HepG2 (cell line): ENCODE measurements around the gene TEFM. TPM values are rescaled to one million over a fixed set of nuclear protein-coding genes. Genes with fewer than 3 reads are reported as not detected.
"Not testable (repeated sequence)": the region's sequence is repeated elsewhere in the genome, so short reads cannot be mapped to it uniquely, and the experiment has no call there.

ENCODE experiments used
- ATAC-seq: fragments of 200-7000 bp; cut with Tn5 transposase; 3 replicates; pipeline ENCODE4 v1.9.1; 2020; ENCODE audit warnings: mild to moderate bottlenecking, moderate library complexity
- BruUV-seq: library from RNA; stranded (reverse); fragments of 400-500 nt; replicated peaks from 2 replicates; lab custom pipeline; 2021; lab: Mats Ljungman, UMichigan
- CTCF ChIA-PET: fragments of 300-600 bp; formaldehyde crosslinking; extraction: SDS; loops from one replicate; lab custom pipeline; 2021; ENCODE audit warnings: low total read pairs, inconsistent platforms, low intra/inter-chr PET ratio; lab: Yijun Ruan, JAX
- POLR2A ChIA-PET: fragments of 350-600 bp; sonication (Branson Sonifier 250); formaldehyde crosslinking; loops from one replicate; lab custom pipeline; 2020; ENCODE audit warnings: antibody characterized with exemption, inconsistent platforms; lab: Yijun Ruan, JAX
- DNase-seq: peaks from one replicate; pipeline ENCODE4 v3.0.0-alpha.2; 2015; ENCODE audit warnings: low spot score
- FAIRE-seq: peaks from 3 replicates; lab custom pipeline; 2011; peaks lifted over from hg19 to GRCh38; lab: Jason Lieb, UNC
- H2AFZ ChIP-seq: one replicate; pipeline ENCODE4 v1.6.1; 2011; ENCODE audit warnings: low read length, inconsistent platforms
- H3K27ac ChIP-seq: fragments of 300-600 bp; 3 replicates; pipeline ENCODE4 v1.8.0; 2011; ENCODE audit warnings: mixed run types, mild to moderate bottlenecking, mixed read lengths, low read length, inconsistent platforms; ENCODE audit not compliant: insufficient read depth; ENCODE audit errors: extremely low read length
- H3K27me3 ChIP-seq, 2 experiments: fragments of 200-600 bp in 1 of 2; 2 replicates in 1 of 2; 3 replicates in 1 of 2; pipeline versions ENCODE4 v1.6.0 to v1.8.0; 2011; ENCODE audit warnings: low read length in 2 of 2, mild to moderate bottlenecking in 2 of 2, moderate library complexity in 2 of 2, inconsistent platforms in 1 of 2; ENCODE audit not compliant: insufficient read depth in 2 of 2, control insufficient read depth in 1 of 2
- H3K36me3 ChIP-seq, 2 experiments: fragments of 200-600 bp in 1 of 2; replicated peaks in 1 of 2; 2 replicates in 1 of 2; 3 replicates in 1 of 2; pipeline versions ENCODE4 v1.5.1 to v1.8.0; 2011; ENCODE audit warnings: low read length in 2 of 2, inconsistent platforms in 1 of 2; ENCODE audit not compliant: insufficient read depth in 2 of 2, control insufficient read depth in 1 of 2
- H3K4me1 ChIP-seq: 2 replicates; pipeline ENCODE4 v1.5.1; 2012; ENCODE audit warnings: low read length, inconsistent platforms; ENCODE audit not compliant: insufficient read depth
- H3K4me2 ChIP-seq: 2 replicates; pipeline ENCODE4 v1.6.0; 2011; ENCODE audit warnings: low read depth, low read length, inconsistent platforms
- H3K4me3 ChIP-seq, 3 experiments: fragments of 200-600 bp in 1 of 3; sonication (generic), shearing (Covaris generic) in 1 of 3; replicated peaks in 1 of 3; 2 replicates each; pipeline ENCODE4 v1.5.1; 2011 to 2016; ENCODE audit warnings: low read length in 3 of 3, inconsistent platforms in 2 of 3, low read depth in 2 of 3, mild to moderate bottlenecking in 2 of 3, control low read depth in 1 of 3, mixed read lengths in 1 of 3; ENCODE audit not compliant: insufficient read depth in 1 of 3
- H3K79me2 ChIP-seq: one replicate; pipeline ENCODE4 v1.6.1; 2011; ENCODE audit warnings: low read length, inconsistent platforms; ENCODE audit not compliant: insufficient read depth
- H3K9ac ChIP-seq: 2 replicates; pipeline ENCODE4 v1.6.0; 2011; ENCODE audit warnings: mild to moderate bottlenecking, low read depth, low read length, inconsistent platforms; ENCODE audit not compliant: insufficient read depth
- H3K9me3 ChIP-seq: 2 replicates; pipeline ENCODE4 v1.5.1; 2012; ENCODE audit warnings: mild to moderate bottlenecking, low read length
- H4K20me1 ChIP-seq: 2 replicates; pipeline ENCODE4 v1.6.0; 2011; ENCODE audit warnings: inconsistent platforms, mild to moderate bottlenecking, low read length, moderate library complexity; ENCODE audit not compliant: insufficient read depth
- FOXA3 ChIP-seq: IDR thresholded peaks from 2 replicates; pipeline ENCODE4 v1.6.1; 2016; ENCODE audit warnings: missing genetic modification reagents, missing compliant biosample characterization
- HNF1B ChIP-seq: sonication (generic); formaldehyde crosslinking; IDR thresholded peaks from 2 replicates; pipeline ENCODE4 v1.5.1; 2020; ENCODE audit warnings: mild to moderate bottlenecking, moderate library complexity, missing genetic modification reagents
- KAT2B ChIP-seq: fragments of 150-350 bp; IDR thresholded peaks from 2 replicates; pipeline ENCODE4 v1.6.1; 2014; ENCODE audit warnings: low read depth, low read length, borderline replicate concordance
- MTF1 ChIP-seq: sonication (generic); formaldehyde crosslinking; IDR thresholded peaks from 2 replicates; pipeline ENCODE4 v1.5.0; 2020; ENCODE audit warnings: missing genetic modification reagents
- NFAT5 ChIP-seq: sonication (generic); formaldehyde crosslinking; IDR thresholded peaks from 2 replicates; pipeline ENCODE4 v1.4.0; 2020; ENCODE audit warnings: missing genetic modification reagents
- PHF20 ChIP-seq: sonication (generic); formaldehyde crosslinking; IDR thresholded peaks from 2 replicates; pipeline ENCODE4 v1.5.0; 2020; ENCODE audit warnings: mild to moderate bottlenecking, missing genetic modification reagents
- YEATS4 ChIP-seq: sonication (generic); formaldehyde crosslinking; IDR thresholded peaks from 2 replicates; pipeline ENCODE4 v1.4.0; 2020; ENCODE audit warnings: missing genetic modification reagents, borderline replicate concordance
- ZFX ChIP-seq: sonication (generic); formaldehyde crosslinking; IDR thresholded peaks from 2 replicates; pipeline ENCODE4 v1.4.0; 2020; ENCODE audit warnings: mild to moderate bottlenecking, low read depth, missing genetic modification reagents, moderate library complexity
- ZMYM3 ChIP-seq: sonication (generic); formaldehyde crosslinking; IDR thresholded peaks from 2 replicates; pipeline ENCODE4 v1.5.1; 2020; ENCODE audit warnings: mild to moderate bottlenecking, missing genetic modification reagents
- ZNF792 ChIP-seq: IDR thresholded peaks from 2 replicates; pipeline ENCODE4 v1.6.1; 2016
- WGBS: methylation state at CpG from one replicate; pipeline ENCODE4 v1.1.6; 2017; ENCODE audit warnings: low lambda C conversion rate; 5-methylcytosine and 5-hydroxymethylcytosine counted together
- in situ Hi-C: cut with HindIII; loops from 2 replicates; pipeline ENCODE4 v1.10.0; 2017; ENCODE audit warnings: low pct_unique_long_range_greater_than_20kb; ENCODE audit not compliant: extremely low pct_ligation_motif_present
- intact Hi-C: fragments of 100-400 bp; cut with micrococcal nuclease; formaldehyde crosslinking; loops from one replicate; pipeline ENCODE4 v1.10.0; 2022; ENCODE audit not compliant: unreplicated experiment
- polyA plus RNA-seq, 8 experiments: library from polyadenylated mRNA; depleted of rRNA in 3 of 8; stranded (reverse) in 7 of 8; unstranded in 1 of 8; fragments of >200 nt; fragmentation: Illumina TruSeq in 4 of 8; extraction: Trizol in 4 of 8; gene quantifications; 2 replicates each; pipeline versions ENCODE4 v1.2.1 to v1.2.3, GENCODE V29; 2011 to 2016; ENCODE audit warnings: low read depth in 4 of 8, missing spikeins in 1 of 8, mixed read lengths in 1 of 8; ENCODE audit not compliant: insufficient read depth in 1 of 8
- total RNA-seq, 5 experiments: library from RNA; depleted of rRNA; stranded (reverse); fragments of >200 nt; fragmentation: Illumina TruSeq; extraction: Trizol; gene quantifications; 2 replicates each; pipeline ENCODE4 v1.2.3, GENCODE V29; 2016; ENCODE audit warnings: low read depth in 1 of 5
- TF ChIP-seq, protein P1 (sequence below): IDR thresholded peaks from 2 replicates; pipeline ENCODE4 v1.6.1; 2016; ENCODE audit warnings: low read depth, borderline replicate concordance

Gene TEFM
- total and polyA plus RNA-seq, 2 of the 13 experiments (the other 11 are each of a cell fraction or from before 2014, with no cell fraction given) = 7.0 to 20.0 TPM

GRCh38 chr17:30929861-30930260 is 23.8 kb upstream of the TEFM start:
- H3K9ac ChIP-seq, H3K79me2 ChIP-seq, FAIRE-seq, H3K27me3 ChIP-seq, H2AFZ ChIP-seq, POLR2A ChIA-PET, CTCF ChIA-PET, H4K20me1 ChIP-seq, DNase-seq, H3K4me2 ChIP-seq, BruUV-seq, intact Hi-C loops, H3K9me3 ChIP-seq, in situ Hi-C loops, H3K27ac ChIP-seq, H3K4me3 ChIP-seq, H3K36me3 ChIP-seq, ATAC-seq: not testable (repeated sequence)
- H3K4me1 ChIP-seq = peaks cover 13% of the 10 kb centered on the region
- WGBS = 90% methylated on average over 3 of the region's 3 CpGs

DNA sequence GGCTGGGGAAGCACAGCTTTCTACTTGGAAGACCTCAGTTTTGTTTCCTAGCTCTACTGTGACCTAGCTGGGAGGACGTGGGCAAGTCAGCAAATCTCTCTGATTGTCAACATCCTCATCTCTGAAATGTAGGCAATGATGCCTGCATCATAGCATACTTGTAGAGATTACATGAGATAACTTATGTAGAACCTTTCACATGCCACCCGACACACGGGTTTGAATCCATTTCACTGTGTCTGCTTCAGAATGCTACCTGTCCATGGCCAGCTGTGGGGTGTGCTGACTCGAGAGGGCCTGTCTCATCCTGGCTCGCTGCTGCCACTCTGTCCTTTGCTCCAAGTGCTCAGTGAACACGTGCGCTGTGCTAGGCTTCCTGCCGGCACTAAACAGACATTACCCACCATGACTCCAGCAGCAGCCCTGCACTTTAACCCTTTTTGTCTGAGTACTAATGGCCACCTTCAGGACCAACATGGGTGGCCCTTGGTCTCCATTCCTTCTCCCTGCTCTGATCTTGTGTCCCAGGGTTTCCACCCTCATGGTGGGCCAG is 23.1 kb upstream of the TEFM start:
- no TSS peak for BruUV-seq
- WGBS = 30% methylated on average over 6 of the region's 8 CpGs
- ChIA-PET POLR2A (no interaction called here), CTCF (no interaction called here)
- Histone ChIP-seq H4K20me1 (no peaks in the 10 kb centered on the region), H3K79me2 (no peaks in the 10 kb centered on the region), H3K9me3 (no peaks in the 10 kb centered on the region), H3K4me3 (peak overlapping the region in 1 of 3 experiments; percentile 5; a peak in 2 of 6 replicates), H3K27ac (no peak overlapping the region), H2AFZ (no peak overlapping the region), H3K9ac (no peak overlapping the region; the same call in 1 of the 2 replicates), H3K4me2 (peak overlapping the region; percentile 31), H3K4me1 (peaks cover 16% of the 10 kb centered on the region), H3K27me3 (no peaks in the 10 kb centered on the region), H3K36me3 (no peaks in the 10 kb centered on the region)
- in situ Hi-C loops (no loop called here), intact Hi-C loops (no loop called here)
- DNase-seq (no peak), FAIRE-seq (peak; percentile 61), ATAC-seq (peak; percentile 90)
- peak; percentile 78 for TF ChIP-seq ZMYM3
- TF ChIP-seq ZNF792 (CRISPR knock-in tag) = 0 out of 2 replicates have a peak, but pooled peaks have one; percentile 46
- peak; percentile 67 for TF ChIP-seq ZFX (CRISPR knock-in tag)
- TF ChIP-seq KAT2B = no peak
- TF ChIP-seq FOXA3 = 0 out of 2 replicates have a peak, but pooled peaks have one; percentile 10
- TF ChIP-seq, protein P1, sequence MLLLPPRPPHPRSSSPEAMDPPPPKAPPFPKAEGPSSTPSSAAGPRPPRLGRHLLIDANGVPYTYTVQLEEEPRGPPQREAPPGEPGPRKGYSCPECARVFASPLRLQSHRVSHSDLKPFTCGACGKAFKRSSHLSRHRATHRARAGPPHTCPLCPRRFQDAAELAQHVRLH (CRISPR knock-in tag) = 0 out of 2 replicates have a peak, but pooled peaks have one; percentile 28
- TF ChIP-seq YEATS4 = peak; percentile 67; the same call in 1 of the 2 replicates
- TF ChIP-seq MTF1 (CRISPR knock-in tag) = no peak
- peak; percentile 29; the same call in 1 of the 2 replicates for TF ChIP-seq PHF20 (CRISPR knock-in tag)
- TF ChIP-seq HNF1B (CRISPR knock-in tag) = 0 out of 2 replicates have a peak, but pooled peaks have one; percentile 19
- no peak for TF ChIP-seq NFAT5 (CRISPR knock-in tag)
